ENCODE measurements around the gene TRAK2. TPM values are rescaled to one million over a fixed set of nuclear protein-coding genes. Genes with fewer than 3 reads are reported as not detected.

The TRAK2 gene
- total RNA-seq, 2 experiments from 2014 or later = 7.1 to 11.9 TPM

- ChIA-PET POLR2A (interaction anchor here (1.1 to 1.2 kb wide), 2 partner anchors 16 to 134 kb away, joined by 3 to 6 read pairs; no protein-coding TSS in a partner anchor), CTCF (ENCODE audit: unreplicated experiment) (no interaction called here)
- Histone ChIP-seq H3K9me2 (ENCODE audit: insufficient read depth, low read length) (no peaks in the 10 kb centered on the region), H3K4me3 (ENCODE audit: low read depth, low read length, poor library complexity, severe bottlenecking) (no peak overlapping the region), H3K36me3 (ENCODE audit: insufficient read depth, low read length) (0 out of 2 replicates have a peak, but pooled peaks cover 4% of the 10 kb centered on the region), H3K79me2 (ENCODE audit: insufficient read depth, low read depth, low read length) (no peaks in the 10 kb centered on the region), H4K20me1 (ENCODE audit: insufficient read depth, low read length) (no peaks in the 10 kb centered on the region), H2AFZ (ENCODE audit: low read length) (no peak overlapping the region), H3K9me3 (ENCODE audit: low read length) (no peaks in the 10 kb centered on the region), H3K27ac (ENCODE audit: low read depth, low read length, poor library complexity, severe bottlenecking) (no peak overlapping the region), H3K4me2 (ENCODE audit: low read length) (no peak overlapping the region), H3K4me1 (ENCODE audit: insufficient read depth, low read length, poor library complexity, severe bottlenecking) (no peaks in the 10 kb centered on the region)
- TF ChIP-seq EZH2phosphoT487 (IDR thresholded peaks at IDR 0.05; ENCODE audit: borderline replicate concordance, low read depth, low read length) (no peak), CTCF (conservative IDR thresholded peaks at IDR 0.05; ENCODE audit: low read length) (no peak)
- no peak for DNase-seq (ENCODE audit: low spot score)
- intact Hi-C loops (cut with micrococcal nuclease; ENCODE audit: unreplicated experiment) = no loop called here
- no TSS peak for BruUV-seq (replicated peaks)
Measured at GRCh38 chr2:201406077-201406662, 45.1 kb downstream of the TRAK2 start.

GRCh38 chr2:201404699-201405280 lies 46.5 kb downstream of the TRAK2 start:
- ChIA-PET CTCF (ENCODE audit: unreplicated experiment) (no interaction called here), POLR2A (interaction anchor here (0.6 to 0.9 kb wide), 3 partner anchors 10 to 114 kb away, joined by 3 read pairs; no protein-coding TSS in a partner anchor)
- Histone ChIP-seq H3K27ac (ENCODE audit: low read depth, low read length, poor library complexity, severe bottlenecking) (no peak overlapping the region), H2AFZ (ENCODE audit: low read length) (no peak overlapping the region), H3K9me2 (ENCODE audit: insufficient read depth, low read length) (no peaks in the 10 kb centered on the region), H3K36me3 (ENCODE audit: insufficient read depth, low read length) (0 out of 2 replicates have a peak, but pooled peaks cover 4% of the 10 kb centered on the region), H3K9me3 (ENCODE audit: low read length) (no peaks in the 10 kb centered on the region), H3K4me1 (ENCODE audit: insufficient read depth, low read length, poor library complexity, severe bottlenecking) (no peaks in the 10 kb centered on the region), H3K4me2 (ENCODE audit: low read length) (no peak overlapping the region), H4K20me1 (ENCODE audit: insufficient read depth, low read length) (no peaks in the 10 kb centered on the region), H3K4me3 (ENCODE audit: low read depth, low read length, poor library complexity, severe bottlenecking) (no peak overlapping the region), H3K79me2 (ENCODE audit: insufficient read depth, low read depth, low read length) (no peaks in the 10 kb centered on the region)
- intact Hi-C loops (cut with micrococcal nuclease; ENCODE audit: unreplicated experiment) = no loop called here
- BruUV-seq (replicated peaks) = no TSS peak
- no peak for DNase-seq (ENCODE audit: low spot score)
- TF ChIP-seq EZH2phosphoT487 (IDR thresholded peaks at IDR 0.05; ENCODE audit: borderline replicate concordance, low read depth, low read length) (no peak), CTCF (conservative IDR thresholded peaks at IDR 0.05; ENCODE audit: low read length) (no peak)

GRCh38 chr2:201403880-201404279 lies 47.4 kb downstream of the TRAK2 start:
- ChIA-PET CTCF (ENCODE audit: unreplicated experiment) (no interaction called here), POLR2A (interaction anchor here (0.6 kb wide), 1 partner anchor 207 kb away, joined by 3 read pairs; no protein-coding TSS in a partner anchor)
- Histone ChIP-seq H3K4me1 (ENCODE audit: insufficient read depth, low read length, poor library complexity, severe bottlenecking) (no peaks in the 10 kb centered on the region), H3K36me3 (ENCODE audit: insufficient read depth, low read length) (peaks cover 10% of the 10 kb centered on the region; the same call in 1 of the 2 replicates), H3K4me3 (ENCODE audit: low read depth, low read length, poor library complexity, severe bottlenecking) (no peak overlapping the region), H4K20me1 (ENCODE audit: insufficient read depth, low read length) (no peaks in the 10 kb centered on the region), H3K9me3 (ENCODE audit: low read length) (no peaks in the 10 kb centered on the region), H3K9me2 (ENCODE audit: insufficient read depth, low read length) (no peaks in the 10 kb centered on the region), H3K79me2 (ENCODE audit: insufficient read depth, low read depth, low read length) (no peaks in the 10 kb centered on the region), H3K27ac (ENCODE audit: low read depth, low read length, poor library complexity, severe bottlenecking) (no peak overlapping the region), H3K4me2 (ENCODE audit: low read length) (no peak overlapping the region), H2AFZ (ENCODE audit: low read length) (no peak overlapping the region)
- DNase-seq (ENCODE audit: low spot score) = no peak
- TF ChIP-seq EZH2phosphoT487 (IDR thresholded peaks at IDR 0.05; ENCODE audit: borderline replicate concordance, low read depth, low read length) = no peak
- TF ChIP-seq CTCF (conservative IDR thresholded peaks at IDR 0.05; ENCODE audit: low read length) = no peak
- no TSS peak for BruUV-seq (replicated peaks)
- intact Hi-C loops (cut with micrococcal nuclease; ENCODE audit: unreplicated experiment) = no loop called here

Data from OCI-LY7 (cell line).